Pancreas (tissue), 10 donors: Measurements from ENCODE around the gene PRRC2C. TPM values are rescaled to one million over a fixed set of nuclear protein-coding genes. Genes with fewer than 3 reads are reported as not detected.
A peak's percentile ranks its signal among the peaks of the same experiment; 100 is the strongest.

Experiments used
- ATAC-seq, 4 donors: fragments of 200-7000 bp; cut with Tn5 transposase; one replicate each; pipeline versions ENCODE4 v1.8.0 to v1.9.1; 2020; ENCODE audit warnings: mild to moderate bottlenecking in 4 of 4, moderate library complexity in 4 of 4
- DNase-seq, 6 donors: peaks; one replicate each; pipeline ENCODE4 v3.0.0-alpha.2; 2020
- FAIRE-seq: peaks from 2 replicates; lab custom pipeline; 2012; peaks lifted over from hg19 to GRCh38; lab: Jason Lieb, UNC
- H3K27ac ChIP-seq, 4 donors: fragments of 200-600 bp; sonication (generic); 1 replicate in 3 of 4; 2 replicates in 1 of 4; pipeline versions ENCODE4 v1.5.0 to v1.8.0; 2020
- H3K27me3 ChIP-seq, 4 donors: fragments of 200-600 bp; one replicate each; pipeline ENCODE4 v1.8.0; 2021
- H3K36me3 ChIP-seq, 3 donors: fragments of 200-600 bp; sonication (generic) in 1 of 3; one replicate each; pipeline versions ENCODE4 v1.5.0 to v1.8.0; 2020 to 2021
- H3K4me1 ChIP-seq, 3 donors: fragments of 200-600 bp; one replicate each; pipeline ENCODE4 v1.8.0; 2021
- H3K4me3 ChIP-seq, 4 donors: fragments of 200-600 bp; sonication (generic) in 2 of 4; one replicate each; pipeline versions ENCODE4 v1.5.0 to v1.8.0; 2020 to 2021
- H3K9me3 ChIP-seq, 4 donors: fragments of 200-600 bp; one replicate each; pipeline ENCODE4 v1.8.0; 2021
- CTCF ChIP-seq, 4 donors: fragments of 200-600 bp; sonication (generic) in 3 of 4; IDR thresholded peaks; one replicate each; pipeline versions ENCODE4 v1.5.0 to v1.8.0; 2021; ENCODE audit warnings: antibody characterized with exemption in 4 of 4
- WGBS, 2 donors: extraction: QIAGEN DNeasy Blood & Tissue Kit; methylation state at CpG; one replicate each; pipeline ENCODE4 v1.1.7; 2013; 5-methylcytosine and 5-hydroxymethylcytosine counted together
- intact Hi-C, 3 donors: fragments of 100-400 bp; cut with DNase I; formaldehyde crosslinking; loops; one replicate each; pipeline versions ENCODE4 v1.11.1 to v1.14.2; 2022
- polyA plus RNA-seq, 2 donors: library from polyadenylated mRNA; stranded (reverse); fragments of 200-250 nt; gene quantifications; one replicate each; pipeline ENCODE4 v1.2.3, GENCODE V29; 2013
- total RNA-seq, 6 donors: library from RNA; stranded (reverse); fragmentation: NEBNext Ultra II Directional in 4 of 6; extraction: Animal tissue kit (Norgen Biotek cat#: 25700) in 4 of 6; gene quantifications; one replicate each; pipeline versions ENCODE4 v1.2.1 to v1.2.4, GENCODE V29; 2021 to 2023
- donor health status: healthy with polysubstance abuse.
- donor health status: DM: no; HTN: no; CAD: no; lungs with moderate emphysema.
- donor health status: DM: no; HTN: no; CAD: no.
- donor health status: control.
- donor health status: control.
- donor health status: Bipolar disorder and iron deficiency.
- donor health status: DM: yes; HTN: yes; CAD: no.
- donor health status: DM: no; HTN: no; CAD: no.
- donor health status: DM: no; HTN: no; CAD: no.
- donor health status: DM: yes; HTN: yes; CAD: no.

The PRRC2C gene
- total and polyA plus RNA-seq, 8 donors, result 22.4 to 82.3 (median 48.4) TPM

GRCh38 chr1:171500304-171500703, 15.0 kb downstream of the PRRC2C start:
- Histone ChIP-seq H3K4me1 (peaks cover 0 to 7% (median 3%) of the 10 kb centered on the region in 3 donors), H3K4me3 (no peak overlapping the region), H3K9me3 (no peaks in the 10 kb centered on the region), H3K27me3 (no peaks in the 10 kb centered on the region), H3K36me3 (no peaks in the 10 kb centered on the region), H3K27ac (no peak overlapping the region)
- TF ChIP-seq CTCF (IDR thresholded peaks at IDR 0.05), result no peak
- 77 to 79% methylated on average over 3 of the region's 3 CpGs for WGBS, 2 donors
- intact Hi-C loops, result no loop called here
- ATAC-seq, result no peak
- no peak for FAIRE-seq
- no peak for DNase-seq

DNA sequence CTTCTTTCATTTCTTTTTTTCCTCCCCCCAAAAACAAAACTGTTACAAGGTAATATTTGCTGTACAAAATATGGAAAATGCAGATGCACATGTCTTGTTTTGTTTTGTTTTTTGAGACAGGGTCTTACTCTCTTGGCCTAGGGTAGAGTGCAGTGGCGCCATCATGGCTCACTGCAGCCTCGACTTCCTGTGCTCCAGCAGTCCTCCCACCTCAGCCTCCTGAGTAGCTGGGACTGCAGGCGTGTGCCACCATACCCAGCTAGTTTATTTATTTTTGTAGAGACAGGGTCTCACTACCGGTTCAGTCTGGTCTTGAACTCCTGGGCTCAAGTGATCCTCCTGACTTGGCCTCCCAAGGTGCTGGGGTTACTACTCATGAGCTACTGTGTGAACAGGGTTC, 15.5 kb downstream of the PRRC2C start:
- WGBS, 2 donors, result 98 to 99% methylated on average over 4 of the region's 4 CpGs
- intact Hi-C loops, result no loop called here
- Histone ChIP-seq H3K4me1 (peaks cover 0 to 7% (median 3%) of the 10 kb centered on the region in 3 donors), H3K9me3 (no peaks in the 10 kb centered on the region), H3K27ac (no peak overlapping the region), H3K36me3 (no peaks in the 10 kb centered on the region), H3K27me3 (no peaks in the 10 kb centered on the region), H3K4me3 (no peak overlapping the region)
- ATAC-seq, result no peak
- FAIRE-seq, result no peak
- no peak for TF ChIP-seq CTCF (IDR thresholded peaks at IDR 0.05)
- DNase-seq, result no peak

DNA sequence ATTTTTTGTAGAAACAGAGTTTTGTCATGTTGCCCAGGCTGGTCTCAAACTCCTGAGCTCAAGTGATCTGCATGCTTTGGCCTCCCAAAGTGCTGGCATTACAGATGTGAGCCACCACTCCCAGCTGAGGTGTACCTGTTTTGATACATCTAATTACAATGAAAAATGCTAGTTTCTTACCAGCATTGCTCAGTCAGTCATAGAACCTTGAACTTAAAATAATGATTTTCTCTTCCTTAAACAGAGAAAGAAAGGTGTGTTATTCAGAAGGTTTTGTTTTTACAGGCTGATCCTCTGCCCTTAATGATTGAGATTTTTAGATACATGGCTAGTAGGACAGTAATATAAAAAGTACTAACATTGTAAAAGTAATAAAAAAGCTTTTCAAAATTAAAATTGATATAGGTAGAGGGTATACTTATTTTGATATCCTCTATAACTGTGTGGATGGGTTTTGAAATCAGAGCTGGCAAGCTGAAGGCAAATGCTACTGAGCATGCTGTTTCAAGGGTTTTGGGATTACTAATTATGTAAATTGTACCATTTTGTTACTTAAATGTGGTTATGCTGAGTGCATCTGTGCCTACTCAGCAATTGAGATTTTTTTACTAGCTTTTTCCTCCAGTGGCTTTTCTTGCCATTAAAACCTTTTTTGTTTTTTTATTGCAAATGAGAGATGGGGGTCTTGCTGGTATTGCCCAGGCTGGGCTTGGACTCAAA, 16.1 kb downstream of the PRRC2C start:
- Histone ChIP-seq H3K27ac (no peak overlapping the region), H3K4me1 (peaks cover 0 to 10% (median 3%) of the 10 kb centered on the region in 3 donors), H3K36me3 (no peaks in the 10 kb centered on the region), H3K9me3 (no peaks in the 10 kb centered on the region), H3K27me3 (no peaks in the 10 kb centered on the region), H3K4me3 (no peak overlapping the region)
- intact Hi-C loops, result no loop called here
- FAIRE-seq, result no peak
- DNase-seq, result no peak
- TF ChIP-seq CTCF (IDR thresholded peaks at IDR 0.05), result no peak
- no peak for ATAC-seq

GRCh38 chr1:171506525-171507304, 21.4 kb downstream of the PRRC2C start:
- no peak for ATAC-seq
- no peak for FAIRE-seq
- WGBS, 2 donors, result 31 to 50% methylated on average over 1 of the region's 1 CpG
- TF ChIP-seq CTCF (IDR thresholded peaks at IDR 0.05), result no peak
- Histone ChIP-seq H3K4me3 (no peak overlapping the region), H3K27me3 (no peaks in the 10 kb centered on the region), H3K36me3 (no peaks in the 10 kb centered on the region), H3K4me1 (peaks cover 0 to 4% (median 0%) of the 10 kb centered on the region in 3 donors), H3K9me3 (no peaks in the 10 kb centered on the region), H3K27ac (no peak overlapping the region)
- DNase-seq, result no peak
- intact Hi-C loops, result no loop called here

- ATAC-seq (peak in 1 of 4 donors; percentile 29), DNase-seq (no peak), FAIRE-seq (no peak)
- Histone ChIP-seq H3K36me3 (no peaks in the 10 kb centered on the region), H3K4me3 (no peak overlapping the region), H3K27me3 (no peaks in the 10 kb centered on the region), H3K9me3 (no peaks in the 10 kb centered on the region), H3K4me1 (peaks cover 0 to 4% (median 0%) of the 10 kb centered on the region in 3 donors), H3K27ac (no peak overlapping the region)
- no peak for TF ChIP-seq CTCF (IDR thresholded peaks at IDR 0.05)
- 89 to 90% methylated on average over 4 of the region's 4 CpGs for WGBS, 2 donors
- intact Hi-C loops, result no loop called here
These were observed 22.1 kb downstream of the PRRC2C start for GRCh38 chr1:171507435-171507834.
